Tibial artery (tissue), 4 donors: ENCODE measurements around the gene LAMA2.

Source experiments
- DNase-seq, 2 donors: peaks; one replicate each; pipeline ENCODE4 v3.0.0-alpha.2; 2019
- H3K27ac ChIP-seq, 2 donors: fragments of 200-600 bp; sonication (generic) in 1 of 2; 1 replicate in 1 of 2; 2 replicates in 1 of 2; pipeline ENCODE4 v1.5.1; 2018 to 2019; ENCODE audit warnings: mild to moderate bottlenecking in 1 of 2
- H3K27me3 ChIP-seq, 2 donors: fragments of 200-600 bp; sonication (generic) in 1 of 2; one replicate each; pipeline versions ENCODE4 v1.5.1 to v1.6.0; 2016 to 2019
- H3K36me3 ChIP-seq, 3 donors: fragments of 200-600 bp; sonication (generic) in 2 of 3; one replicate each; pipeline ENCODE4 v1.5.1; 2016 to 2019; ENCODE audit warnings: mild to moderate bottlenecking in 2 of 3
- H3K4me1 ChIP-seq, 4 donors: fragments of 200-600 bp; sonication (generic) in 2 of 4; 1 replicate in 3 of 4; 2 replicates in 1 of 4; pipeline ENCODE4 v1.5.1; 2016 to 2019
- H3K4me3 ChIP-seq, 2 donors: fragments of 200-600 bp; sonication (generic) in 1 of 2; 1 replicate in 1 of 2; 2 replicates in 1 of 2; pipeline ENCODE4 v1.5.1; 2018 to 2019; ENCODE audit warnings: mild to moderate bottlenecking in 2 of 2
- H3K9me3 ChIP-seq, 3 donors: fragments of 200-600 bp; sonication (generic) in 1 of 3; one replicate each; pipeline ENCODE4 v1.5.1; 2016 to 2019
- intact Hi-C: fragments of 100-400 bp; cut with DNase I; formaldehyde crosslinking; loops from one replicate; pipeline ENCODE4 v1.15.0; 2023; ENCODE audit warnings: low total_unique reads
- TF ChIP-seq, protein P1 (sequence below), 2 experiments: fragments of 200-600 bp in 1 of 2; fragments of 450-650 bp in 1 of 2; IDR thresholded peaks; one replicate each; pipeline ENCODE4 v1.5.1; 2017 to 2019; ENCODE audit warnings: antibody characterized with exemption in 2 of 2, mild to moderate bottlenecking in 1 of 2, moderate library complexity in 1 of 2

Gene LAMA2

GRCh38 chr6:129368076-129368475, 485.1 kb downstream of the LAMA2 start:
- no peaks in the 10 kb centered on the region for H3K9me3 ChIP-seq
- no peaks in the 10 kb centered on the region for H3K27me3 ChIP-seq
- no peak overlapping the region for H3K4me3 ChIP-seq
- no peaks in the 10 kb centered on the region for H3K36me3 ChIP-seq
- H3K27ac ChIP-seq = no peak overlapping the region
- intact Hi-C loops = no loop called here
- DNase-seq = no peak
- H3K4me1 ChIP-seq = peaks cover 0 to 7% (median 3%) of the 10 kb centered on the region in 4 donors
- TF ChIP-seq, protein P1, sequence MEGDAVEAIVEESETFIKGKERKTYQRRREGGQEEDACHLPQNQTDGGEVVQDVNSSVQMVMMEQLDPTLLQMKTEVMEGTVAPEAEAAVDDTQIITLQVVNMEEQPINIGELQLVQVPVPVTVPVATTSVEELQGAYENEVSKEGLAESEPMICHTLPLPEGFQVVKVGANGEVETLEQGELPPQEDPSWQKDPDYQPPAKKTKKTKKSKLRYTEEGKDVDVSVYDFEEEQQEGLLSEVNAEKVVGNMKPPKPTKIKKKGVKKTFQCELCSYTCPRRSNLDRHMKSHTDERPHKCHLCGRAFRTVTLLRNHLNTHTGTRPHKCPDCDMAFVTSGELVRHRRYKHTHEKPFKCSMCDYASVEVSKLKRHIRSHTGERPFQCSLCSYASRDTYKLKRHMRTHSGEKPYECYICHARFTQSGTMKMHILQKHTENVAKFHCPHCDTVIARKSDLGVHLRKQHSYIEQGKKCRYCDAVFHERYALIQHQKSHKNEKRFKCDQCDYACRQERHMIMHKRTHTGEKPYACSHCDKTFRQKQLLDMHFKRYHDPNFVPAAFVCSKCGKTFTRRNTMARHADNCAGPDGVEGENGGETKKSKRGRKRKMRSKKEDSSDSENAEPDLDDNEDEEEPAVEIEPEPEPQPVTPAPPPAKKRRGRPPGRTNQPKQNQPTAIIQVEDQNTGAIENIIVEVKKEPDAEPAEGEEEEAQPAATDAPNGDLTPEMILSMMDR (IDR thresholded peaks at IDR 0.05) = no peak

- Histone ChIP-seq H3K27me3 (no peaks in the 10 kb centered on the region), H3K4me1 (peaks cover 0 to 7% (median 3%) of the 10 kb centered on the region in 4 donors), H3K4me3 (no peak overlapping the region), H3K36me3 (no peaks in the 10 kb centered on the region), H3K27ac (no peak overlapping the region), H3K9me3 (no peaks in the 10 kb centered on the region)
- TF ChIP-seq, protein P1 (IDR thresholded peaks at IDR 0.05) = no peak
- DNase-seq = no peak
- intact Hi-C loops = no loop called here
Measured at GRCh38 chr6:129368970-129369369, 486.0 kb downstream of the LAMA2 start.

DNA sequence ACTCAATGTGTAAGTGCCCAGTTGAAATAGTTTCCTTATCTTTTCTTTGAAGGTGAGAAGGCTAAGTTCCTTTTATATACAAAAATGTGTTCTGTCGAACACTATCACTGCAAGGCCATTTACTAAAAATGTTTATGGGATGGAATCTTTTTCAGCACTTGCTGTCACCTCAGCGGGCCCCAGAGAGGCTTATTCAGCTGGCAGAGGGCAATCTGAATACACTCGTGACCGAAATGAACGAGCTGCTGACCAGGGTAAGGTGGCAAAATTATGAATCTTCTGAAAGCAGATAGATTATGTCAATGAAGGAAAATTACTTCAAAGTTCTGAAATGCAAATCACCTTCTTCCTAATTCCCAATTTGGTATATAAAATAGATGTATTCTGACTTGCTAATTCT, 486.8 kb downstream of the LAMA2 start:
- DNase-seq = no peak
- Histone ChIP-seq H3K36me3 (no peaks in the 10 kb centered on the region), H3K4me1 (peaks cover 0 to 7% (median 3%) of the 10 kb centered on the region in 4 donors), H3K27ac (no peak overlapping the region), H3K9me3 (no peaks in the 10 kb centered on the region), H3K27me3 (no peaks in the 10 kb centered on the region), H3K4me3 (no peak overlapping the region)
- TF ChIP-seq, protein P1 (IDR thresholded peaks at IDR 0.05) = no peak
- intact Hi-C loops = no loop called here

DNA sequence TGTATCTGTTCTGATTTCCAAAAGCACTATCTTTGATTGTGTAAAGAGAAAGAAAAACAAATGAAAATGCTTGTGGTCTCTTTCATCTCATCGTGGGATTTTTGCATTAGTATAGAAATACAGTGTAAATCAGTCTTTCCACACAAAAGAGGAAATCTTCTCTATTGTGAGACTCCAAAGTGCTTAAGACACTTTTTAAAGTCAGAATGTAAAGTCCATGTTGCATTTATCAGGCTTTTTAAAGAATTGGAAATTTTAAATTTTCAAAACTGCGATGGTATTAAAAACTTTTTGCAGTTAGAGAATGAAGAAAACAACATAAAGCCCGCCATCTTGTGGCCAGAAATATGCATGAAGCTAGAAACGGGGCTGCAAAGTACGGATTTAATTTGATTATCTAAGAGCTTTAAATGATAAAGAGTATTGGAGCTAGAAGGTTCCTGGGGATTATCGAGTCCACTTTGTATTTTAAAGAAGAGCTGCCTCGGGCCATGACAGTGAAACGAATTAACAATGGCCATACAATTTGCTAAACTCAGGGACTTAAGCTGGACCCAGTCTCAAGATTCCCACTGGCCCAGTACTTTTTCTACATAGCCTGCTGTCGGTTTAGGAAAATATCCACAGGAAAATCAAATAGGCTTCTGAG, 487.5 kb downstream of the LAMA2 start:
- Histone ChIP-seq H3K4me3 (no peak overlapping the region), H3K4me1 (peaks cover 0 to 7% (median 3%) of the 10 kb centered on the region in 4 donors), H3K36me3 (no peaks in the 10 kb centered on the region), H3K9me3 (no peaks in the 10 kb centered on the region), H3K27ac (no peak overlapping the region), H3K27me3 (no peaks in the 10 kb centered on the region)
- intact Hi-C loops = no loop called here
- TF ChIP-seq, protein P1 (IDR thresholded peaks at IDR 0.05) = peak; percentile 42 to 59
- no peak for DNase-seq

DNA sequence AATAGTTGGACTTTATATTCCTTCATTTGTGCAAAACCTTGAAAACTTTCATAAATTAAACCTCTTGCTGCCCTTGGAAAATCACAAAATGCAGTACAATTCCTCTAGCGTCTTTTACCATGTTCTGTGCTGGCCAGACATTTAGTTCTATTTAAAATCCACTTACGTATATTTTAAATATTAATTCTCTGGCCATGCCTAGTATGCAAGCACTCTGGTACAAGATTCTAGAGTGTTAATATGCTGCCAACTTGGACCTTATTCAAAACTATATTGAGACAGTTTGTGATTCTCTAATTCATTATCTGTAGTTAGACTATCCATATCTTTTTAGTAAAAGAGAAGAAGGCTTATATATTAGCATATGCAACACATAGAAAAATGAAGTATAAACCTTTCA, 498.9 kb downstream of the LAMA2 start:
- TF ChIP-seq, protein P1 (IDR thresholded peaks at IDR 0.05) = no peak
- Histone ChIP-seq H3K36me3 (peaks cover 0 to 9% (median 8%) of the 10 kb centered on the region in 3 donors), H3K4me1 (no peaks in the 10 kb centered on the region), H3K27me3 (no peaks in the 10 kb centered on the region), H3K9me3 (no peaks in the 10 kb centered on the region), H3K27ac (no peak overlapping the region), H3K4me3 (no peak overlapping the region)
- intact Hi-C loops = no loop called here
- DNase-seq = no peak
